GM12872 (cell line): ENCODE data around the gene KLRD1.

Source experiments
- TF ChIP-seq, protein P1 (sequence below): IDR thresholded peaks from 3 replicates; pipeline ENCODE4 v1.5.1; 2011; ENCODE audit warnings: low read depth, mild to moderate bottlenecking, low read length, moderate library complexity; ENCODE audit not compliant: insufficient read depth

Gene KLRD1

DNA sequence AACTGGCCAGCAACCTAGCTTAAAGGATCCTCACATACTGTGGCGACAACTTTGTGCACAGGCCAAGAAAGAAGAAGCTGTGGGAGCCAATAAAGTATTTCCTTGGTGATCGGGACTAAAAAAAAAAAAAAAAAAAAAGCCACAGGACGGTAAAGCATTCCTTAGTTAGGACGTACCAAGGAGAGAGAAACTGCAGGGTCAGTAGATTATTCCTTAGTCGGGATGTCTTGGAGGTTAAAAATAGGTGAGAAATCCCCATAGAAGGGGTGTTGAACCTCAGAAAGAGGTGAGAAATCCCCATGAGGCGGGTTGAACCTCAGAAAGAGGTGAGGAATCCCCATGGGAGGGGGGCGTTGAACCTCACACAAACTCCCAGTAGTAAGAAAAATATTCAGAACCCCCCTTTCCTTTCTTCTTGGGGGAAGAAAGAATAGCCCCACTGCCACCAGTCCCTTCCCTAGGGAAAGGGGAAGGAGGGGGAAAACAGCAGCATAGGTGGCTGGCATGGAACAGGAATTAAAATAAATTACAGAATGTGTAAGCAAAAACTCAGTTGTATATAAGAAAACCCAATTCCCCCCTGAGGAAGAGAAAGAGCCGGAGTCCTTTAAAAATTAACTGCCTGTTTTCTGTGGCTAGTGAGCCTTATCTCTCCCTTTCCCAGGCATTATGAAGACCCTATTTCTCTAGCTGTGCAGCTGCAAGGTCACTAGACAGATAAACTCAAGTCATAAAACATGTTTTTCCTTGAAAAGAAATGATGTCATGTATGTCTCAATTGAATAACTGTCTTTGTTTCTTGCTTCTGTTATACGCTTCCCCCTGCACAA, 55.4 kb downstream of the KLRD1 start:
- TF ChIP-seq, protein P1, sequence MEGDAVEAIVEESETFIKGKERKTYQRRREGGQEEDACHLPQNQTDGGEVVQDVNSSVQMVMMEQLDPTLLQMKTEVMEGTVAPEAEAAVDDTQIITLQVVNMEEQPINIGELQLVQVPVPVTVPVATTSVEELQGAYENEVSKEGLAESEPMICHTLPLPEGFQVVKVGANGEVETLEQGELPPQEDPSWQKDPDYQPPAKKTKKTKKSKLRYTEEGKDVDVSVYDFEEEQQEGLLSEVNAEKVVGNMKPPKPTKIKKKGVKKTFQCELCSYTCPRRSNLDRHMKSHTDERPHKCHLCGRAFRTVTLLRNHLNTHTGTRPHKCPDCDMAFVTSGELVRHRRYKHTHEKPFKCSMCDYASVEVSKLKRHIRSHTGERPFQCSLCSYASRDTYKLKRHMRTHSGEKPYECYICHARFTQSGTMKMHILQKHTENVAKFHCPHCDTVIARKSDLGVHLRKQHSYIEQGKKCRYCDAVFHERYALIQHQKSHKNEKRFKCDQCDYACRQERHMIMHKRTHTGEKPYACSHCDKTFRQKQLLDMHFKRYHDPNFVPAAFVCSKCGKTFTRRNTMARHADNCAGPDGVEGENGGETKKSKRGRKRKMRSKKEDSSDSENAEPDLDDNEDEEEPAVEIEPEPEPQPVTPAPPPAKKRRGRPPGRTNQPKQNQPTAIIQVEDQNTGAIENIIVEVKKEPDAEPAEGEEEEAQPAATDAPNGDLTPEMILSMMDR = no peak

DNA sequence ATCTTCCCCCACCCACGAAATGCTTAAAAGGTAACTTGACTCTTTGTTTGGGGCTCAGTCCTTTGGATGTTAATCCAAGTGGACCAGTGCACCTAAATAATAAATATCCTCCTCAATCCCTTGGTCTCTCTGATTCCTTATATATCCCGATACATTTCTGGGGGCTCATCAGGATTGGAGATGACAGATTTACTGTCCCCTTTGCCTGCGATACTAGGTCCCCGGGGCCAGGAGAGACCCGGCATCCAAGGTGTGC, 55.9 kb downstream of the KLRD1 start:
- TF ChIP-seq, protein P1 = no peak

DNA sequence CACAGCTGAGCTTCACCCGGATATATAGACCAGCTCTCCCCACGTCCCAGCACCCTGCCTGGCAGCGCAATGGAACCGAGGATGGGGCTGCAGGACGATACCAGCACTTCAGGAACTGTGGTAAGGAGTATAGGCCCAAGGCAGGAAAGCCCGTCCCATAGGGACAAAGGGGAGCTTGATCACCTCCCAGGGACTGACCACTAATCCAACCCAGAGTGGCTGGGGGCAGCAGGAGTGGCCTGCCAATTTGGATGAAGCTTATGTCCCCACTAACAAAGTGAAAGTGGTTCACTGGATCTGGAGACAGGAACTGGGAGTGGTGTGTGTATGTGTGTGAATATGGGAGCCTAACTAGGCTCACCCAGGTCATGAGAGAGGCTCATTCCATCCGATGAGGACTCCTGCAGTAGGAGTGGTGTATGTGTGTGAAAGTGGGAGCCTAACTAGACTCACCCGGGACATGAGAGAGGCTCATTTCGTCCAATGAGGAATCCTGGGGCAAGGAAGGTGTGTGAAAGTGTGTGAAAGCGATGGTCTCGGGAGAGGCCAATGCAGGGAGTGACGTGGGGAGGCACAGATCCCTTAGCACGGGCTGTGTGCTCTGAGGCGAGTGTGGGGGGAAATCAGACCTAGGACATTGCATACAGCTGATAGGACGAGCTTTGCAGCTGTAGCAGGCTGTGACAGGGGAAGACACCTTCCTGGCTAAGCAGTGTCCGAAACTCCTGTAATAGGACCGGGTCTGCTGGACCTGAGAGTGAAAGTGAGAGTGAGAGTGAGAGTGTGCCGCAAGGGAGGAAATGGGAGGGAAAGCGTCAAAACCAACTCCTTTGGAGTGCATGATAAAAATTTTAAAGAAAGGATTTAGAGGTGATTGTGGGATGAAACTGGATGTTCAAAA, 56.5 kb downstream of the KLRD1 start:
- TF ChIP-seq, protein P1 = no peak

DNA sequence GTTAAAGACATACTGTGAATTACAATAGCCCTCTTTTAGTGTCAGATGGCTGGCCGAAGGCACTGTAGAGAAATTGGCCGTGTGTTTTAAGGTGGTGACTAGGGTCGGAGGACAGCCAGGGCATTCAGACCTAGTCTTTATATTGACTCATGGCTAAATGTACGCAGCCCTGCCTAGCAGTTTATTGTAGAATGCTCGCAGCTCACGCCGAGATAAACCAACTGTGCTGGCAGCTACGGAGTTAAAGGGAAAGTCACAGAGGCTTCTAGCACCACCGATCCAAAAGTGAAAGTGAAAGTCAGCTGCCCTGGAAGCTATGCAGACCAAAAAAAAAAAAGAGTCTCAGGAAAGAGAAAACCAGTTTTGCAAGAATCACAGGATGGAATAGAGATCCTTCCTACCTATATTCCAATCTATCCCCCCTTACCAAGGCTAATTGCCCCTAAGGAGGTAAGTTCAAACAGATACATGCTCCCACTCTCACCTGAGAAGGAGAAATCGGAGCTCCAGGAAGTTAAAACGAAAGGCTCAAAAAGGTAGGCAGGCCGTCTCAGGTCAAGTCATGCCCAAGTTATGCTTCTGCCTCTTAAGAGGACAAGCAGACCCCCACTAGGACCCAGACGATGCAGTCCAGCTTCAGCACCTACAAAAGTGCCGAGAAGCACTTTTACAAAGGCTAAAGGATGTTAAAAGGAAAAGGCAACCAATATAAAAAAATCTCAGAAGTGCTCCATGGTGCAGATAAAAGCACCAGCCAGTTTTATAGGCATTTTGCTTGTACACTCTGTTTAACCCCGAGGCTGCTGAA, 57.3 kb downstream of the KLRD1 start:
- TF ChIP-seq, protein P1 = no peak

DNA sequence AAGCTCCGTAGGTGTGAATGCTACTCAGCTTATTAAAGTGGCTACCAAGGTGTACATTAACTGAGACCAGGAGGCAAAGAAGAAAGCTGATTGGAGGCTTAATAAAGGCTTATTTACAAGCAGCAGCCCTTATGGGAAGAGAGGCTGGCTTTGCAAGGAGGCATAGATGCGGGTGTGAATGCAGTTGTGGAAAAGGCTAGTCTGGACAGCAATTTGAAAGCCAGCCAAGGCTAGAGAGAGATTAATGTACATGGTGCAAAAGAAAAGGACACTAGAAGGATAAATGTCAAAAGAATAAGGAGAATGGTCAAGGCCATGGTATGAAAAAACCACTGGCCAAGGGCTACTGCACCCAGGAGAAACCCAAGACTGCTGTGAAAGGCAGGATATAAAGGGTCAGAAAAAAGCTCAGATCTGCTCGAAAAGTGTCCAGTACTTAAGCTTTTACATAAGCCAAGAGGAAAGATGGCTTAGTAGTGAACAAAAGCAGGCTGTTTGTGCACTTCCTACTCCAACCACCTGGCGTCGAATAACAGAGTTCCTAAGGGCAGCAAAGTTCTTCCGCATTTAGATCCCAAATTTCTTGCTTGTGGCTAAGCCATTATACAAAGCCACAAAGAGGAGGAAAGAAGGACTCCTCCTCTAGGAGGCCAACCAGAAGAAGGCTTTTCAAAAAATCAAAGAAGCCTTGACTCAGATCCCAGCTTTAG, 58.2 kb downstream of the KLRD1 start:
- TF ChIP-seq, protein P1 = no peak; the same call in 2 of the 3 replicates

DNA sequence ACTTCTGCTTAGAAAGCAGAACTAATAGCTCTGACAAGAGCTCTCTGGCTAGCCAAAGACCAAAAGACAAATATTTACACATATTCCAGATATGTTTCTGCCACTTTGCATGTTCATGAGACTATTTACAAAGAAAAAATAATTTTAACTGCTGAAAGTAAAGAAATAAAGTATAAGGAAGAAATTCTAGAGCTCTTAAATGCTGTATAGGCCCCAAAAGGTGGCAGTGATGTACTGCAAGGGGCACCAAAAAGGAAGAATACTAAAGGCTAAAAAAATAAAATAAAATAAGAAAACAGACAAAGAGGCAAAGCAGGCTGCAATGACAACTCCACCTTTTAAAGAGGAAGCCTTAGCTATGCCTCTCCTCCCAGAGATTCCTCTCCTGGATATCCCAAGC, 59.2 kb downstream of the KLRD1 start:
- TF ChIP-seq, protein P1 = no peak
